GM21528 (cell line): ENCODE results near the gene GUCY1A2.
A peak's percentile ranks its signal among the peaks of the same experiment; 100 is the strongest.
"Not testable (repeated sequence)": the region's sequence is repeated elsewhere in the genome, so short reads cannot be mapped to it uniquely, and the experiment has no call there.

Experiments
- ATAC-seq: cut with Tn5 transposase; IDR thresholded peaks from one replicate; pipeline ENCODE4 v1.9.1; 2021; ENCODE audit warnings: mild to moderate bottlenecking, moderate library complexity; ENCODE audit not compliant: unreplicated experiment, low FRiP score

GUCY1A2 gene, protein sequence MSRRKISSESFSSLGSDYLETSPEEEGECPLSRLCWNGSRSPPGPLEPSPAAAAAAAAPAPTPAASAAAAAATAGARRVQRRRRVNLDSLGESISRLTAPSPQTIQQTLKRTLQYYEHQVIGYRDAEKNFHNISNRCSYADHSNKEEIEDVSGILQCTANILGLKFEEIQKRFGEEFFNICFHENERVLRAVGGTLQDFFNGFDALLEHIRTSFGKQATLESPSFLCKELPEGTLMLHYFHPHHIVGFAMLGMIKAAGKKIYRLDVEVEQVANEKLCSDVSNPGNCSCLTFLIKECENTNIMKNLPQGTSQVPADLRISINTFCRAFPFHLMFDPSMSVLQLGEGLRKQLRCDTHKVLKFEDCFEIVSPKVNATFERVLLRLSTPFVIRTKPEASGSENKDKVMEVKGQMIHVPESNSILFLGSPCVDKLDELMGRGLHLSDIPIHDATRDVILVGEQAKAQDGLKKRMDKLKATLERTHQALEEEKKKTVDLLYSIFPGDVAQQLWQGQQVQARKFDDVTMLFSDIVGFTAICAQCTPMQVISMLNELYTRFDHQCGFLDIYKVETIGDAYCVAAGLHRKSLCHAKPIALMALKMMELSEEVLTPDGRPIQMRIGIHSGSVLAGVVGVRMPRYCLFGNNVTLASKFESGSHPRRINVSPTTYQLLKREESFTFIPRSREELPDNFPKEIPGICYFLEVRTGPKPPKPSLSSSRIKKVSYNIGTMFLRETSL

GRCh38 chr11:107018219-107018901, at the start of gene GUCY1A2:
Gene GUCY1A2, minus strand, starts transcription at chr11:107018476. Its CDS starts 421 bp downstream, at chr11:107018055.
- peak; percentile 39 for ATAC-seq

DNA sequence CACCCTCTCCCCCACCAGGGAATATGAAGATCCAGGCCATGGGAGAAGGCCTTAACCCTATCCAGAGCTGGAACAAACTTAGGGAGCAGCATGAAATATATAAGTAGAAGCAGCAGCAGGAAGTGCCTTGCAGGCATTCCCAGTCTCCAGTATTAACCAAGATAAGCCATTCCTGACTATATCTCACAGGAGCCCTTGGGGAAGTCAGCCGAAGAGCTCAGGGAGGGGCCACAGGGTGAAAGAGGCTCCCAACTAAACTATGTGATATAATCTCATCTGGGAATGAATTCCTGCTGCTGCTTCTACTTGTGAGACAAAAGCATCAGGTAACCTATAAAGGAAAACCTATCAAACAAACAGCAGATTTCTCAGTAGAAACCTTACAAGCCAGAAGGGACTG, 36.1 kb upstream of the GUCY1A2 start:
- ATAC-seq, result no peak

- not testable (repeated sequence) for ATAC-seq
Measured at GRCh38 chr11:107051332-107051731, 33.1 kb upstream of the GUCY1A2 start.

DNA sequence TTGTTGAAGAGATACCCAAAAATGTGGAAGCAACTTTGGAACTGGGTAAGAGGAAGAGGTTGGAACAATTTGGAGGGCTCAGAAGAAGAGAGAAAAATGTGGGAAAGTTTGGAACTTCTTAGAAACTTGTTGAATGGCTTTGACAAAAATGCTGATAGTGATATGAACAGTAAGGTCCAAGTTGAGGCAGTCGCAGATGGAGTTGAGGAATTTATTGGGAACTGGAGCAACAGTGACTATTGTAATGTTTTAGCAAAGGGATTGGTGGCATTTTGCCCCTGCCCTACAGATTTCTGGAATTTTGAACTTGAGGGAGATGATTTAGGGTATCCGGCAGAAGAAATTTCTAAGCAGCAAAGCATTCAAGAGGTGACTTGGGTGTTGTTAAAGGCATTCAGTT, 32.6 kb upstream of the GUCY1A2 start:
- ATAC-seq, result not testable (repeated sequence)

GRCh38 chr11:107050121-107050520, 31.8 kb upstream of the GUCY1A2 start:
- no peak for ATAC-seq

DNA sequence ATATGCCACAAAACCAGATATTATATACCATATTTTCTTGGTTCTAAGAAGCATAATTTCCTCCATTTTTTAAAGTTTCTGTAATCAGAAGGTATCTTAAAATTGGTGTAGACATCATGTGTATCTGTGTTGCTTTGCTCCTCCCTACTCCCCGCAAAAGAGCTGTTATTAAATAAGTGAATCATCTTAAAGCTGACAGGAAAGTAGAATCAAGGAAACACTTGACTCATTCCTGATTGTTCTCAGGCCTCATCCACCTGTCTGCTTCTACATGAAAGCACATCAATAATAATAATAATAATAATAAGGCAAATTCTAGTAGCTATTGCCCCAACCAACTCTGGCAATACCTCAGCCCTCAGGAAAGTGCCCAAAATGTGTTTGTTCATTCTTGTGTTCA, 26.2 kb upstream of the GUCY1A2 start:
- no peak for ATAC-seq

- peak; percentile 52 for ATAC-seq
Measured at GRCh38 chr11:107043242-107044006, 25.1 kb upstream of the GUCY1A2 start.

DNA sequence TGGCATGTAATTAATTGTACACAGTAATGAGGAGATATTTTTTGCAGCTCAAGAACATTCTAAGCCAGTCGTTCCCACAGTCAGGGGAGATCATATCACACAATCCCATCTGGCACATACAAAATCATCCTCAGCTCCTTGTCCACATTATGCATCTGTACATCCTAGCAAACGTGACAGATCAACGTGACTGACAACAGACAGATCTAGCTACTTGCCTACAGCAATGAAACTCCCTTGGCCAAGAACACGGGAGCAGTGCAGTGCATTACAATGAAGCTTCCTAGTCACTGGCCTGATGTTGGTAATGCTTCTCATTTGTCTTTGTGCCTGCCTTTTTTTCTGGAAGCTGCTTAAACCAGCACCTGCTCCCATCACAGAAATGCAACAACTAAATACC, 24.5 kb upstream of the GUCY1A2 start:
- no peak for ATAC-seq

- ATAC-seq, result no peak
Measured at GRCh38 chr11:107041088-107041444, 22.8 kb upstream of the GUCY1A2 start.

DNA sequence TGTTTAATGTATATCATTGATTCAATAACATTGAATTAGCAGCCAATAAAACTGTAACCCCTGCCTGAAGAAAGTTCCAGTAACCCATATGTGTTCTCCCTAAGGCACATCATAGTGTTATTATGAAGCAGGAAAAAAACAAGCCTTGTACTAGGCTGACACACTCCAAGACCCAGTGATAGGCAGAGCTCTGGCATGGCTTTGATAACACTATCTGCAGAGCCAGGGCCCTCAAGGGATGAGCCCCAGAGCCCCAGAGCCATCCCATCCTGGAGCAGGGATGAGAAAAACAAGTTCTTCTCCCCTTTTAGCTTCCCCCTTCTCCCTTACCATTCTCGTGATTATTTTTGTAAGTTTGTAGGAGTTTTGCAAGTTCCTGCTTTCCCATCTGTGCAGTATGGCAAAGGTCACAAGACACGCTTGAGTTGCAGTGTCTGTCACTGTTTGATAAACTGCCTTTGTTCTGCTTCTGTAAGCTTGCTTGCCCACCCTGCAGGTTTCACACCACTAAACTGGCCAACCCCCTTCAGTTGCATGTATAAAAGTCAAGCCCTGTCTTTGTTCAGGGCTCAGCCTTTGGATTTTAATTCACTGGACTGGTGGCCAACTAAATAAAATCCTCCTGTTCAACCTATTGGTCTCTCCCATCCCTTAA, 22.3 kb upstream of the GUCY1A2 start:
- ATAC-seq, result no peak

DNA sequence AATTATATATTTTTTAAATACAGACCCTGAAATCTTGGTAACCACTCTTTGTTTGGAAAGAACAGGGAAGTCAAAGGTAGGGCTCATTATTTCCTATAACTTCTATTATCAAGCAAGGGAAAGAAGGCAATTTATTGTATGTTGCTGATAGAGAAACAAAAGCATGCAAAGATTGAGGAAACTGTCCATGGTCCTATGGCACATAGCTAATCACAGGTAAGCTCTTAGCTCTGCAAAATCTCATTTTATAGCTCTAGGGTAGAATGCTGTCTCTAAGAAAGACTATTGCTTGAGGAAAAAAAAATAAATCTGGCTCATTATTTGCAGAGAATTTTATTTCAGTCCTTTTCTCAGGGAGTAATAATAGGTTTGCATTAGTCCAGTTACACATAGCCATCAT, 7.4 kb upstream of the GUCY1A2 start:
- ATAC-seq, result no peak

DNA sequence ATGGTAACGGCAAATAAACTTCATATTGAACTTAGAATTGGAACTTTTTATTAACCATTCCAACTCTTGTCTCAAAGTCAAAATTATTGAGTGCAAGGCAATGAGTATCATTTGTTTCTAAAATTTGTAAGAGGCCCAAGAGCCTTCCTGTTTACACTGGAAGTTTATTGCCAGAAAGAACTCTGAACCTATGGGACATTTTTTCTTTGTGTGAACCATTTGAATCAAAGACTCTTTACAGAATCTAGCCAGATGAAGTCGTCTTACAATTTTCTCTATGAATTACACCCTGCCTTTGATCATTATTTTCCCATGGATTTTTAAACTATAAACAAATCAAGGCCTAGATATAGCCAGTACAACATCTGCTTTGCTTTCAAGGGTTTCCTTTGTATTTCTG, 2.3 kb upstream of the GUCY1A2 start:
- no peak for ATAC-seq

DNA sequence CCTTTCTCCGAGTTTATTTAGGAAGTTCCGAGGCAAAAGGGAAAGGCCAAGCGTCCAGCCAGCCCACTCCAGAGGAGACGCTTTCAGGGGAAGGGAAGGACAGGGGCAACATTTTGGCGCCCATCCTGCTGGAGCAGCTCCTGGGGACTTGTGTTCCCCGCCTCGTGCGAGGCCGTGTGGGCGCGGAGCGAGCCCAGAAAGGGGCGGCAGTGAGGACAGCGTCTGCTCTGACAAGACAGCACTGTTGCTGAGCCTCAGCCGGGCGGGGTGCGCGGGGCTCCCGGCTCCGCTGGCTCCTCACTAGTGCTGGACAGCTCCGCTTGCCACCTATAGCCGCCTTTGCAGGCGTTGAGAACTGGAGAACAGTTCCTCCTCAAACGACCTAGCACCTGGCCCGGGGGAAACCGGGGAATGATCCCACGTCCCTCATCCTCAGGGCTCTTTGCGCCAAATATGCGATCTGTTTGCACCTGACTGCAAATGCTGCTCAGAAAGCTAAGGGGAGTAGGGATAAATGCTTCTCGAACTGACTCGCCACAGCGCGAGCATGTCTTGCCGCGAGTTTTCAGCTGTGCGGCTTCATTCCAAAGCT, 722 bp upstream of the GUCY1A2 start:
- ATAC-seq, result no peak

DNA sequence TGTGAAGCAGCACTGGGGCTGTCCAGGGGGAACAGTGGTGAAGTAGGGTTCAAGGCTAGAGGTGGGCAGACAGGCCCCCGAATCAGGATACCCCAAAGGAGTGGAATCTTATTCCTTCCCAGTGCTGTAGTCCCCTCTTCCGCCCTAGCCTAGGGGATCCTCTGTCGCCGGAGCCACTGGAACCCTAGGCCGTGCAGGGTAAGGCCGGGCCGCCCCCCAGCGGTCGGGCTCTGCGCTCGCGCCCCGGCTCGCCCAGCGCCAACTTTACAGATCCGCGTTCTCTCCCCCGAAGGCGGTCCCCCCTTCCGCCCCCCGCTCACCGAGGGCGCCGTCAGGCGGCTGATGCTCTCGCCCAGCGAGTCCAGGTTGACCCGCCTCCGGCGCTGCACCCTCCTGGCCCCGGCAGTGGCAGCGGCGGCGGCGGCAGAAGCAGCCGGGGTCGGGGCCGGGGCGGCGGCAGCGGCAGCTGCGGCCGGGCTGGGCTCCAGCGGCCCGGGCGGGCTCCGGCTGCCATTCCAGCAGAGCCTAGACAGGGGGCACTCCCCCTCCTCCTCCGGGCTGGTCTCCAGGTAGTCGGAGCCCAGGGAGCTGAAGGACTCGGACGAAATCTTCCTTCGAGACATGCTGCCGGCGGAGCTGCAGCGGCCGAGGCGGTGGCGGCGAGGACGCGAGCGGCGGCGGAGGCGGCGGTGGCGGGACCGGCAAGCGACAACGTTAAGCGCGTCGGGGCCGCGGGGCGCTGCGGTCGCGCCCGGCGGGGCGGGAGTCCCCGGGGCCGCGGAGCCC, 650 bp downstream of the GUCY1A2 start:
- ATAC-seq, result peak; percentile 77

GRCh38 chr11:107017104-107017432, 1.2 kb downstream of the GUCY1A2 start:
- ATAC-seq, result no peak

- ATAC-seq, result no peak
Measured at GRCh38 chr11:107014871-107015270, 3.4 kb downstream of the GUCY1A2 start.

GRCh38 chr11:107011977-107012376, 6.3 kb downstream of the GUCY1A2 start:
- ATAC-seq, result no peak

- ATAC-seq, result no peak
Measured at GRCh38 chr11:107009190-107009589, 9.1 kb downstream of the GUCY1A2 start.
